HG02610 (cell line): ENCODE measurements around the gene RTP3.
"Not testable (repeated sequence)": the region's sequence is repeated elsewhere in the genome, so short reads cannot be mapped to it uniquely, and the experiment has no call there.

Source experiments
- ATAC-seq: cut with Tn5 transposase; IDR thresholded peaks from one replicate; pipeline ENCODE4 v1.9.1; 2021; ENCODE audit warnings: mild to moderate bottlenecking, moderate library complexity; ENCODE audit not compliant: unreplicated experiment

RTP3 gene

GRCh38 chr3:46490338-46491084 lies 7.3 kb upstream of the RTP3 start:
- ATAC-seq: no peak

GRCh38 chr3:46491089-46492070 lies 6.4 kb upstream of the RTP3 start:
- no peak for ATAC-seq

GRCh38 chr3:46492890-46493547 lies 4.8 kb upstream of the RTP3 start:
- no peak for ATAC-seq

GRCh38 chr3:46494491-46494890 lies 3.3 kb upstream of the RTP3 start:
- ATAC-seq: not testable (repeated sequence)

GRCh38 chr3:46495901-46496456 lies 1.8 kb upstream of the RTP3 start:
- no peak for ATAC-seq

GRCh38 chr3:46496746-46497555 lies 825 bp upstream of the RTP3 start:
- no peak for ATAC-seq

- no peak for ATAC-seq
Measured at GRCh38 chr3:46498916-46499519, 1.2 kb downstream of the RTP3 start.

- no peak for ATAC-seq
Measured at GRCh38 chr3:46500656-46501635, 3.2 kb downstream of the RTP3 start.

GRCh38 chr3:46501702-46502101 lies 3.9 kb downstream of the RTP3 start:
- no peak for ATAC-seq

- ATAC-seq: no peak
Measured at GRCh38 chr3:46503200-46503874, 5.6 kb downstream of the RTP3 start.

- no peak for ATAC-seq
Measured at GRCh38 chr3:46504789-46505188, 7.0 kb downstream of the RTP3 start.

- ATAC-seq: no peak
Measured at GRCh38 chr3:46505953-46506352, 8.2 kb downstream of the RTP3 start.

GRCh38 chr3:46506526-46506925 lies 8.8 kb downstream of the RTP3 start:
- no peak for ATAC-seq

- no peak for ATAC-seq
Measured at GRCh38 chr3:46508850-46509591, 11.2 kb downstream of the RTP3 start.

GRCh38 chr3:46509661-46510187 lies 11.9 kb downstream of the RTP3 start:
- no peak for ATAC-seq

GRCh38 chr3:46512191-46512749 lies 14.5 kb downstream of the RTP3 start:
- no peak for ATAC-seq

GRCh38 chr3:46516521-46516920 lies 18.7 kb downstream of the RTP3 start:
- no peak for ATAC-seq
